Transverse colon (tissue), 4 donors: ENCODE measurements around the gene BRPF3.

Source experiments
- CTCF ChIP-seq, 5 experiments: fragments of 200-600 bp in 3 of 5; fragments of 450-650 bp in 2 of 5; sonication (generic) in 3 of 5; IDR thresholded peaks; 1 replicate in 2 of 5; 2 replicates in 3 of 5; pipeline ENCODE4 v1.5.1; 2016 to 2017; ENCODE audit warnings: antibody characterized with exemption in 5 of 5, inconsistent platforms in 3 of 5, mild to moderate bottlenecking in 2 of 5, moderate library complexity in 1 of 5
- EP300 ChIP-seq: sonication (generic); formaldehyde crosslinking; IDR thresholded peaks from one replicate; pipeline ENCODE4 v1.6.1; 2017; ENCODE audit warnings: antibody characterized with exemption, low read depth
- POLR2A ChIP-seq: fragments of 450-650 bp; IDR thresholded peaks from one replicate; pipeline ENCODE4 v1.6.1; 2016; ENCODE audit warnings: antibody characterized with exemption, mild to moderate bottlenecking, moderate library complexity
- POLR2AphosphoS5 ChIP-seq, 3 donors: sonication (generic); formaldehyde crosslinking; IDR thresholded peaks; one replicate each; pipeline ENCODE4 v1.6.1; 2016; ENCODE audit warnings: antibody characterized with exemption in 3 of 3

- no peak for TF ChIP-seq CTCF (IDR thresholded peaks at IDR 0.05)
- TF ChIP-seq POLR2A, result no peak
- no peak for TF ChIP-seq POLR2AphosphoS5 (IDR thresholded peaks at IDR 0.05)
- TF ChIP-seq EP300, result no peak
Measured at GRCh38 chr6:36198986-36199385, 2.4 kb downstream of the BRPF3 start.
